GM18517 (cell line): ENCODE measurements around the gene PLD2.
"Not testable (repeated sequence)": the region's sequence is repeated elsewhere in the genome, so short reads cannot be mapped to it uniquely, and the experiment has no call there.

Source experiments
- ATAC-seq: cut with Tn5 transposase; IDR thresholded peaks from one replicate; pipeline ENCODE4 v1.9.1; 2021; ENCODE audit warnings: mild to moderate bottlenecking, moderate library complexity; ENCODE audit not compliant: unreplicated experiment

Gene PLD2

DNA sequence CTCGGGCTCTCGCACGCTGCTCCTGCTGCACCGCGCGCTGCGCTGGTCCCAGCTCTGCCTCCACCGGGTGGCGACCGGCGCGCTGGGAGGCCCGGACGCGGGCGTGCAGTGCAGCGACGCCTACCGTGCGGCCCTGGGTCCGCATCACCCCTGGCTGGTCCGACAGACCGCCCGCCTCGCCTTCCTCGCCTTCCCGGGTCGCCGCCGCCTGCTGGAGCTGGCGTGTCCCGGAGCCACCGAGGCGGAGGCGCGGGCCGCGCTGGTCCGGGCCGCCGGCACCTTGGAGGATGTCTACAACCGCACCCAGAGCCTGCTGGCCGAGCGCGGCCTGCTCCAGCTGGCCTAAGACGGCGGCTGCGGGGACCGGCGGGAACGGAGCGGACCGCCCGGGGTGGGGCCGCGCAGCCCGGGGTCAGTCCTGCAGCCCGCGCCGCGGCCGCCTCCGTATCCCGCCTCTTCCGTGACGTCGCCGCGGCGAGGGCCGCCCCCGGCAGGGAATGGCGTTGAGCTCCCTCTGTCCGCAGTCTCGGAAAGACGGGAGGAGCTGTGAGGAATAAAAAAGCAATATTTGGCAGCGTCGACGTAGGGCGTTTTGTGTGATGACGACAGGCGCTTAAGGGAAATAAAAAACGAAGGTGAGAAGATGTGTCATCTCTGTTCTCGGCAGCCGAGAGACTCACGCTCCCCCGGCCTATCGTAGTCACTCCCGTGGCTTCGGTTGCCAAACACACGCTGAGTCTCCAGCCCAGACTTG lies 16.8 kb upstream of the PLD2 start:
- ATAC-seq: peak; percentile 81

DNA sequence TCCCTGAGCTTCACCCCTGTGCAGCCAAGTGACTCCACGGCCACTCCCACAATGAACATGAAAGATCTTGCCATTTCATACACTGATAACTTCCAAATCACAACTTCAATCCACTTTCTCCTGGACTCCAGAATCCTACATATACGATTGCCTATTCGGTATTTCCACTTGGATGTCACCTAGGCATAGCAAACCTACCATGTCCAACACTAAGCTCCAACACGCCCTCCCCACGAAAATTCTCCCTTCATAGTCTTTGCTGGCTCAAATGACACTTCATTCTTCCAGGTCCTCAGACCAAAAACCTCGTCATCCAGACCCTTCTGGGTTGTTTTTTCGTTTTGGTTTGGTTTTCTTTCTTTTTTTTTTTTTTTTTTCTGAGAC lies 16.3 kb upstream of the PLD2 start:
- ATAC-seq: no peak

DNA sequence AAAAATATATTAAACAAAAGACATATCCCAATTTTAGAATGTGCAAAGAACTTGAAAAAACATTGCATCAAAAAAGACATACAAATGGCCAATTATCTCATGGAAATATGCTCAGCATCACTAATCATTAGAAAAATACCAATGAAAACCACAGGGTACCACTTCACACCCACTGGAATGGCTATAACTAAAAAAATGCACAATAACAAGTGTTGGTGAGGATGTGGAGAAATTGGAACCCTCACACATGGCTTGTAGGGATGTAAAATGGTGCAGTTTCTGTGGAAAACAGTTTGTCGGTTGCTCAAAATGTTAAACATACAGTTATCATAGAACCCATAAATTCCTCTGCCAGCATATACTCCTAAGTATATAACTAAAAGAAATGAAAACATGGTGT lies 11.8 kb upstream of the PLD2 start:
- ATAC-seq: no peak

DNA sequence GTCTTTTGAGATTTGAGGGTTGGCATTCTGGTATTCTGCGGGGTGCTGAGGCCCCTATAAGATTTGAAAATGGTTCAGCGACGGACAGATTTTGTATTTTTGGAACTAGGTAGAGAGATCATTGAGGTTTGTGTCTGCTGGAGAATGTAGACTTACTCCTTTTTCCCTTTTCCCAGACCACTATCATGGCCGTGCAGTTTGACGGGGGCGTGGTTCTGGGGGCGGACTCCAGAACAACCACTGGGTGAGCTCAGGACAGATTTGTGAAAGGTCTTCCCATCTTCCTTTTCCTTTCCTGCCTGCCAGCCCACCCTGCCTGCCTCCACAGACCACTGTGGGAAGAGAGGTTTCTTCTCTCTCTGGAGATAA lies 10.4 kb upstream of the PLD2 start:
- peak; percentile 17 for ATAC-seq

DNA sequence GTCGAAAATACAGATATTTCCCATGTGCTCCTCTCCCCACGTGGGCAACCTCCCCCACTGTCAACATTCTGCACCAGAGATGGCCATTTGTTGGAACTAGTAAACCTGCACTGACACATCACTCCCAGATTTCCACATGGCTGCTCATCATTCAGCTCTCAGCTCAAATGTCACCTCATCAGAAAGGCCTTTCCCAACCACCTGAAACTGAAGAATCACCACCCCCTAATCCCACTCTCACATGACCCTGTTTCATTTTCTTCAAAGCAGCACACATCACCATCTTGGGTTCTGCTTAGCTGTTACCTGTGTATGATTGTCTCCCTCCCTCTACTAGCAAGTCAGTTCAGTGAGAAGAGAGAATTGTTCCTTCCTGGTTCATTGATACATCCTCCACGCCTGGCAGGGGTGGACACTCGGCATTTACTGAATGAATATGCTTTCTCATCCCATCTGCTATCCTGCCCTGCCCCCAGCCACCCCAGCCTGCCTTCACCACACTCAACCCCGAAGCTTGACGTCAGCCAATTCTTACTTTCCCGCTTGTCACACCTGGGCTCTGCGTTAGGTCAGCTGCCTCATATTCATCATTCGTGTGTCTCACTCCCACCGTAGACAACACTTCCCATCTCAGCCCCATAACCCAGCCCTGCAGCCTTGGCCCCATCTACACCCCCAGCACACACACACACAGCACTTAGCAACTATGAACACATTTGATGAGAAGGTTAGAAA lies 6.3 kb upstream of the PLD2 start:
- no peak for ATAC-seq

DNA sequence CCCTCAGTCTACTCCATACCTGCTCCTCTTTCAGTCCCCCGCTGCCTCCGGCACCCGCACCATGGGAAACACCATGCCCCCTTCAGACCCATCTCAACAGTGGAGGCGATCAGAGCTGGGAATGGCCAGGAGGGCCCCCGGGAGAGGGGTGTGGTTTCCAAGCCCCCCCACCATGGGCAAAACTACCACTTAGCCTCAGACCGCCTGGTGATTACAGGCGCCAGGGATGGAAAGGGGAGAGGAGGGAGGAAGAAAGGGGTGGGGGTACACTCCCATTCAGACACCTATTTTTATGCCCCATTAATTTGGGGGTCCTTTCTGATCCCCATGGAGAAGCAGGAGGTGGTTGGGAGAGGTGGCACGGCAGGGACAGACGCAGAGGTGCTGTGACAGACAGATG lies 4.7 kb upstream of the PLD2 start, which contains the start of gene C17orf114:
C17orf114 (minus strand) TSS at position 101 of the 400 bp plus-strand sequence.
- no peak for ATAC-seq

DNA sequence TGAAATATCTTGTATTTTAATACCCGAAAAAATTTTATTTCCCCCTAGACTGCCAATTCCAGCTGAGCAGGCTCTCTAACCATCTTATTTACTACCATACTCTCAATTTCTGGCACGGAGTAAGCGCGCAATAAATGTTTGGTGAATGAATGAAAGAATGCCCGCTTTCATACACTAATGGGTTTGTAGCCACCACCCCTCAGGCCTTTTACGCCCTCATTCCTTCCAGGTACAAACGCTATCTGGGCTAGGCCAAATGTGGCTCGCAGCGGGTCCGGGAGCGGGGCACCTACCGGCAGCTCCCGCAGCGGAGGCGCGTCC lies 536 bp upstream of the PLD2 start:
- ATAC-seq: no peak

DNA sequence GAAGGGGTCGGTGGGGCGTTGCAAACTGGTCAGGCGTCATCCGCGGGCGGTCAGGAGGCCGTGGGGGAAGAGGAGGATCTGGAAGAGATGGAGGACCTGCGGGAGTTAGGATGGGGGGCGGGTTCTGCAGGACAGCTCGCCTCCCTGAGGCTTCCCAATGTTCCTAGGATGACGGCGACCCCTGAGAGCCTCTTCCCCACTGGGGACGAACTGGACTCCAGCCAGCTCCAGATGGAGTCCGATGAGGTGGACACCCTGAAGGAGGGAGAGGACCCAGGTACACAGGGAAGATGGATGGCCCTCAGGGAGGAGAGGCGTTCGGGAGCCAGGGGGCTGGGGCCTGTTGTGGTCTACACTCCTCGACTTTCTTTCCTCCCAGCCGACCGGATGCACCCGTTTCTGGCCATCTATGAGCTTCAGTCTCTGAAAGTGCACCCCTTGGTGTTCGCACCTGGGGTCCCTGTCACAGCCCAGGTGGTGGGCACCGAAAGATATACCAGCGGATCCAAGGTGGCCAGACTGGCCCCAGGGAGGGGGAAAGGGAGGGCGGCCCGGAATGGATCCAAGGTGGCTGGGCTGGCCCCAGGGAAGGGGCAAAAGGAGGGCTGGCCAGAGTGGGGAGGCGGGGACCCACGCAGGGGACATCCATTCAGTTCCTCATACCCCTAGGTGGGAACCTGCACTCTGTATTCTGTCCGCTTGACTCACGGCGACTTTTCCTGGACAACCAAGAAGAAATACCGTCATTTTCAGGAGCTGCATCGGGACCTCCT lies 839 bp downstream of the PLD2 start:
- ATAC-seq: no peak

DNA sequence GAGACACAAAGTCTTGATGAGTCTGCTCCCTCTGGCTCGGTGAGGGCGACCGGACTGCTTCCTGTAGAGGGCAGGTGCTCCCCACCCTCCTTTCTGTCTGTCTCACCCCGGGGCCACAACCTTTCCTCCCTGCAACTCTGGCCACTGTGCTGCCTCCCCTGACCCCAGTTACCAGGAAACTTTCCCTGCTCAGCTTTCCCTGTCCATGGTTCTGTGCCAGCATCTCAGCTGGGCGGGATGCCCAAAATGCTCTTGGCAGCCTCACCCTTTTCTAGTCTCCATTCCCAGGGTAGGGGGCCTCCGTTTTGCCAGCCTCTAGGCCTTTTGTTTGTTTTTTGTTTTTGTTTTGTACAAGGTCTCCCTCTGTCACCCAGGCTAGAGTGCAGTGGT lies 1.4 kb downstream of the PLD2 start:
- no peak for ATAC-seq

DNA sequence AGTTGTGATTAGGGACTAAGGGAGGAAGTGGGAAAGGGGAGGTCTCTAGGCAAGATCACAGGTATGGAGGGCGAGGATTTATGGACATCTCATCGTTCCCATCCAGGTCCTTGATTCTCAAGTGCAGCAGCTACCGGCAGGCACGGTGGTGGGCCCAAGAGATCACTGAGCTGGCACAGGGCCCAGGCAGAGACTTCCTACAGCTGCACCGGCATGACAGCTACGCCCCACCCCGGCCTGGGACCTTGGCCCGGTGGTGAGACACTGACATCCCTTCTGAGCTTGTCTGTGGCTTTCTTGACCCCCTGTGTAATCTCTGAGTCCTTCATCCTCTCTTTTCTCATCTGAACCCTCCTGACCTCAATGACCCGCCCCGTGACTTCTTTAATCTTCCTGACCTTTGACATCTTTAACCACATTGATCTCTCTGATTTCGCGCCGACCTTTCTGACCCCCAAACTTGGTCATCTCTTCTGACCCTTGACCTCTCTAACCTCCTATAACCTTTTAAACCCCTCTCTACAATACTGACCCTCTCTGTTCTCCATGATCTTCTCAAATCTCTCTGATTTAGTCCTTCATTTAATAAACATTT lies 3.8 kb downstream of the PLD2 start:
- ATAC-seq: no peak

DNA sequence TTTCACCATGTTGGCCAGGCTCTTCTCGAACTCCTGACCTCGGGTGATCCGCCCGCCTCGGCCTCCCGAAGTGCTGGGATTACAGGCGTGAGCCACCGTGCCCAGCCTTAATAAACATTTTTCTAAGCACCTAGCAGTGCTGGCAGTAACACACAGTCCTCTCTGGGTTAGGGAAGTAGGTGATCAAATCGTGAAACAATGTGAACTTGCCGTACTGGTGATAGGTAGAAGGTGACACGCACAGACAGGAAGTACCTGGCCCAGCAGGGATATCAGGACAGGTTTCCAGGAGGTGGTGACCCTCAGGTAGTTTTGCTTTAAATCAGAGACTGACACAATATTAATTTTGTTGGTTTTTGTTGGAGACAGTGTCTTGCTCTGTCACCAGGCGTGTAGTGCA lies 4.5 kb downstream of the PLD2 start:
- ATAC-seq: no peak

DNA sequence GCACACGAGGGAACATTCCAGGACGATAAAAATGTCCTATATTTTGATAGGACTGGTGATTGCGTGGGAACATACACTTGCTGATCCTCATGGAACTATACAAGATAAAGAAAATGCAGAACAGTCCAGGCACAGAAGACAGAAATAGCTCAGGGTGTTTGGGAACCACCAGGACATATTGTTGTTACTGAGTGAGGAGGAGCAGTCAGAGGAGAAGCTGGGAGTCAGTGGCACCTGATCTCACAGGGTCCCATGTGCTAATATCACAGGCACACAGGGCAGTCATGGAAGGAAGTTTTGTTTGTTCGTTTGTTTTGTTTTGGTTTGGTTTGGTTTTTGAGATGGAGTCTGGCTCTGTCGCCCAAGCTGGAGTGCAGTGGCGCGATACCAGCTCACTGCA lies 5.7 kb downstream of the PLD2 start:
- no peak for ATAC-seq

DNA sequence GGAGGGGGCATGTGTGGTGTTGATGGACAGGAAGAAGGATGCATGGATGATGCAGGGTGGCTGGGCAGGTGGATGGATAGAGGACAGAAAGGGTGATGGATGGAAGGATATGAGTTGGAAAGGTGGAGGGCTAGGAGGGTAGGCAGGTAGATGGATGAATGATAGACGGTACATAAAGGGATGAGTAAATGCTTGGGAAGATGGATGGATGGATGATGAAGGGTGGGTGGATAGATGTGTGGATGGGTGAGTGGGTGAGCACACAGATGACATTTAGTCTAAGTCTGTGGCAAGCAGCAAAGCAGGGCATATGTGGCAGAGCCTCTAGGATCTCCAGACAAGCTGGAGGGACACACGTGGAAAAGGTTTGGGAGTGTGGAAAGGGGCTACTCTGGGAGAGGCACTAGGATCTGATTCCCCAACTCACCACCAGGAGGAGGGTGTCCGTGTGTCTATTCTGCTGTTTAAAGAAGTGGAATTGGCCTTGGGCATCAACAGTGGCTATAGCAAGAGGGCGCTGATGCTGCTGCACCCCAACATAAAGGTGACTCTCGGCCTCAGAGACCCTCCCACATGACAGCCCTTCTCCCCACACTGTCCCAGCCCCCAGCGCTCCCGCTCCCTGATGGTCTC lies 8.2 kb downstream of the PLD2 start:
- ATAC-seq: no peak

DNA sequence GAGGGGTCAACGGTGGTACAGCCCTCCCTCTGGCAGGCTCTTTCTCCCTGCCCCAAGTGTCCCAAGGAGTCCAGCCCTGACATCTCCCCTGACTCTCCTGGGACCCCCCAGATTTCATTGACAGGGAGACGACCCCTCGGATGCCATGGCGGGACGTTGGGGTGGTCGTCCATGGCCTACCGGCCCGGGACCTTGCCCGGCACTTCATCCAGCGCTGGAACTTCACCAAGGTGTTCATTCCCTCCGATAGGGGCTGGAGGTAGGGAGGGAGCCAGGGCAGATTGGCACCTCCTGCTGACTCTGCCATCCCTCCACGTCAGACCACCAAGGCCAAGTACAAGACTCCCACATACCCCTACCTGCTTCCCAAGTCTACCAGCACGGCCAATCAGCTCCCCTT lies 9.9 kb downstream of the PLD2 start:
- no peak for ATAC-seq

DNA sequence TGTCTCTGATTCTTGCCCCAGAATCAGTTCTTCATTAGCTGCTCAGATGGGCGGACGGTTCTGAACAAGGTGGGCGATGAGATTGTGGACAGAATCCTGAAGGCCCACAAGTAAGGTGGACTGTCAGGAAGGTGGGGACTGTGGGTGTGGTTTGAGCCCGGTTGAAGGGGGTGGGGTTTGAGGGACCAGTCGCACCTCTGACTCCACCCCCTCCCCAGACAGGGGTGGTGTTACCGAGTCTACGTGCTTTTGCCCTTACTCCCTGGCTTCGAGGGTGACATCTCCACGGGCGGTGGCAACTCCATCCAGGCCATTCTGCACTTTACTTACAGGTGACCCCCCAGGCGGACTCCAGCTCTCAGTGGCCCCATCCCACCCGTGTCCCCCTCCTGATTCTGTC lies 11.3 kb downstream of the PLD2 start:
- no peak for ATAC-seq

DNA sequence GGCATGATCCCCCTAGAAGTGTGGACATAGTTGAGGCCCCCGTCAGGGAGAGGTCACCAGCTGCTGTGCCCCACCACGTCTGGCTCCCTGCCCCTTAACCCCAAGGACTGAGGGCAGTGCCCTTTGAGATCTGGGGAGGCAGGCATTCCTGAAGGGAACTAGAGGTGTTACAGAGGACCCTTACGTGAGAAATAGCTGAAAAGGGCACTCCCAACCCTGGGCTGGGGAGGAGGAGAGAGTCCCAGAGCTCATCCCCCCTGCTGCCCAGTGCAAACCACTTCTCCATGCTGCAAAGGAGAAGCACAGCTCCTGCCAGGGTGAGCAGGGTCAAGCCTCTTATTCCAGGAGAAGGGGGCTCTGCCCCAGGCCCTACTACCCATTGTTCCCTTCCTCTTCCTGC lies 15.9 kb downstream of the PLD2 start:
- ATAC-seq: no peak

DNA sequence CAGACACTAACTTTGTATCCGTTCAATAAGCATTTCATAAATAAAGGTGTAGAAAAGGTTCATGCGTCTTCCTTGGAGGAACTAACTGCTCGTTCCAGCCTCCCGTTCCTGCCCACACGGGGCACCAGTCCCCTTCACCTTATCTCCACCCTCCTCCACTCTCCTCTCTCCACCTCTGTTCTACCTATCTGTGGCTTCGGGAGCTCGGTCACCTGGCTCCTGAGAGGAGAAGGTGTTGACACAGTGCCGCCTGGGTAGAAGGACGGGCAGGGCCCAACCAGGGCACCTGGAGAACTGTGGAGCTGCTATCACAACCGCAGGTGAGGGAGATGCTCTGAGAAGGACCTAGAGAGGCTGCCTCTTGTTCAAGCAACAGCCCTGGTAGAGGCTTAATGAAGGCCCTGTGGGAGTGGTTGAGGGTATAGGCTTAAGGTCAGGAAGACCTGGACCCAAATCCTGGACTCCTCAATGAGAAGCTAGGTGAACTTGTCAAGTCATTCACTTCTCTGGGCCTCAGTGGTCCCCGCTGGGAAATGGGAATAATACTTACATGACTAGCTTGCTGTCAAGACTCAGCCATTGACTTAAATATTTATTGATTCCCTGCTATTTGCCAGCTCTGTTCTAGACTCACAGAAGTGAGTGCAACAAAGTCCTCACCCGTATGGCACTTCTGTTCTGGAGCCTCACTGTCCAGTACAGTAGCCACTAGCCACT lies 16.6 kb downstream of the PLD2 start:
- ATAC-seq: no peak

DNA sequence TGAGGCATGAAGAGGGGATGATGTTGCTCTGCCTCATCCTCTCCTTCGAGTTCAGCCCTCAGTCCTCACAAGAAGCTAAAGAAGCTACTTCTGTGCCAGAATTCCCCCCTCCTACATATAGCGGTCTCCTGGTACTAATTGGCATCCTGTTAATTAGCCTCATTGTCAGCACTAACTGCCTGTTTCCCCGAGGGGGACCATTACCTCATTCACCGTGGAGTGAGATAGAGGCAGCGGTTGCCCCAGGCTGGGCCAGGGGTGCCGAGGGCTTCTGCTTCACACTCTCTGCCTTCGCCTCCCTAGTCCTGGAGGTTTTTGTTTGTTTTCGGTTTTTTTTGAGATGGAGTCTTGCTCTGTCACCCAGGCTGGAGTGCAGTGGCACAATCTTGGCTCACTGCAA lies 20.4 kb downstream of the PLD2 start:
- no peak for ATAC-seq

DNA sequence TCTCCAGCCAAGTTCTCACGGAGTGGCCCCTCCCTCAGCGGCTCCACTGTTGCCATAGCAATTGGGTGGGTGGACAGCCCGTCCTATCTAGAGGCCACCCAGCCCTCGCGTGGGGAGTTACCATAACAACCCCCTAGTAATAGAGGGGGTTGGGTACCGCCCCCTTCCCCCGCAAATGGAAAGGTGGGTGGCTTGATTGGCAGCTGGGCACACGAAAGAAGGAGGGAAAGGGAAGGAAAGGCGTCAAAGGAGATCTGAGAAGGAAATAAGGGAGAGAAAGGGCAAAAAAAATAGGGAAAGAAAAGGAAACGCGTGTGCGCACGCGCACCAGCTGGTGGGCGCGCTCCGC lies 25.9 kb downstream of the PLD2 start:
- ATAC-seq: not testable (repeated sequence)

DNA sequence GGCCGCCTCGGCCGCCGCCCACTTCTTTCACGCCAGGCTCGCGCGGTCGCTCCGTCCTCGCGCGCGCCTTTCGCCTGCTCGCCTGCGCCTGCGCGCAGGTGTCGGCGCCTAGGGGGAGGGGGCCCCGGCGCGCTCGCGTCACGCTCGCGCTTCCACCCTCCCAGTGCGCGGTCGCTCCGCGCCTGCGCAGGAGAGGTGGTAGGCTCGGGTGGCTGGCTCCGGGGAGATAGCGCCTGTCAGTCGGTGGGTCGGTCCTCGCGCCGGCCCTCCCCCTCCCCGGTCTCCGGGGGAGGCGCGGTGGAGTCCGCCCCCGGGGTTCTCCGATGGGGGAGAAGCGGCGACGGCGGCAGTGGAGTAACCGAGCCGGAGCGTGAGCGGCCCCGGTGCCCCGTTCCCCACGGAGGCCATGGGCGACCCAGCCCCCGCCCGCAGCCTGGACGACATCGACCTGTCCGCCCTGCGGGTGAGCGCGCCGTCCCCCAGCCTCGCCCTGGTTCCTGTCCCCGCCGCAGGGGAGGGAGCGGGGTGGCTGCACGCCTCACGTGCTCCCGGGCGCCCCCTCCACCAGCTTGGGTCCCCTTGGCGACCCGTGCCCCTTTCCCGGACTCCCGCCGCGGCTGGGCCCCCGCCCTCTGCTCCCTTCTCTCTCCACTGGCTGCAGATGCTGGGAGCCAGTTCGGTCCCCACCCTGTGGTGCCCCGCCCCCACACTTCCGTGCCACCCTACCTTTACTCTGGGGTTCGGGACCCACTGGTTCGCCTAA lies 26.4 kb downstream of the PLD2 start, which contains the start of gene MINK1:
MINK1 (plus strand) TSS at position 163 of the 763 bp plus-strand sequence; CDS start at position 407, 244 bp downstream.
- ATAC-seq: peak; percentile 90
